Body of pancreas (tissue), 4 donors: ENCODE data around the gene GOLGA8B. TPM values are rescaled to one million over a fixed set of nuclear protein-coding genes. Genes with fewer than 3 reads are reported as not detected.
"Not testable (repeated sequence)": the region's sequence is repeated elsewhere in the genome, so short reads cannot be mapped to it uniquely, and the experiment has no call there.

Experiments
- ATAC-seq: fragments of 150-250 bp; one replicate; pipeline ENCODE4 v1.9.1; 2016
- DNase-seq, 4 donors: peaks; one replicate each; pipeline ENCODE4 v3.0.0-alpha.2; 2019
- H3K27ac ChIP-seq, 4 donors: fragments of 200-600 bp; sonication (generic); 1 replicate in 3 of 4; 2 replicates in 1 of 4; pipeline versions ENCODE4 v1.5.1 to v1.6.1; 2016 to 2019; ENCODE audit warnings: mild to moderate bottlenecking in 1 of 4, mixed read lengths in 1 of 4, moderate library complexity in 1 of 4
- H3K27me3 ChIP-seq, 2 donors: fragments of 200-600 bp; sonication (generic); one replicate each; pipeline ENCODE4 v1.6.0; 2016; ENCODE audit warnings: mild to moderate bottlenecking in 1 of 2
- H3K36me3 ChIP-seq, 2 donors: fragments of 200-600 bp; sonication (generic); replicated peaks in 1 of 2; 2 replicates each; pipeline ENCODE4 v1.5.1; 2016; ENCODE audit warnings: low read depth in 2 of 2; ENCODE audit not compliant: insufficient read depth in 1 of 2
- H3K4me1 ChIP-seq: fragments of 200-600 bp; sonication (generic); one replicate; pipeline ENCODE4 v1.6.0; 2016
- H3K4me3 ChIP-seq, 2 donors: fragments of 200-600 bp; sonication (generic); 1 replicate in 1 of 2; 2 replicates in 1 of 2; pipeline ENCODE4 v1.5.1; 2016 to 2019
- H3K9me3 ChIP-seq, 3 donors: fragments of 200-600 bp; sonication (generic); 1 replicate in 2 of 3; 2 replicates in 1 of 3; pipeline ENCODE4 v1.5.1; 2016
- CTCF ChIP-seq, 7 experiments: fragments of 450-650 bp in 4 of 7; fragments of 200-600 bp in 3 of 7; sonication (generic) in 3 of 7; IDR thresholded peaks; one replicate each; pipeline ENCODE4 v1.5.1; 2016 to 2019; ENCODE audit warnings: antibody characterized with exemption in 7 of 7
- POLR2A ChIP-seq, 3 donors: fragments of 450-650 bp; IDR thresholded peaks; one replicate each; pipeline ENCODE4 v1.6.1; 2016; ENCODE audit warnings: antibody characterized with exemption in 3 of 3, mild to moderate bottlenecking in 2 of 3
- WGBS, 2 donors: methylation state at CpG; one replicate each; pipeline ENCODE4 v1.1.5; 2017; 5-methylcytosine and 5-hydroxymethylcytosine counted together
- intact Hi-C: fragments of 100-400 bp; cut with DNase I; formaldehyde crosslinking; loops from one replicate; pipeline ENCODE4 v1.15.1; 2023
- total RNA-seq, 2 donors: library from RNA; depleted of rRNA; stranded (reverse); fragments of >200 nt; gene quantifications; one replicate each; pipeline ENCODE4 v1.1.0, GENCODE V29; 2016

The GOLGA8B gene
- total RNA-seq, 2 donors from 2014 or later, result 214 to 709 TPM

DNA sequence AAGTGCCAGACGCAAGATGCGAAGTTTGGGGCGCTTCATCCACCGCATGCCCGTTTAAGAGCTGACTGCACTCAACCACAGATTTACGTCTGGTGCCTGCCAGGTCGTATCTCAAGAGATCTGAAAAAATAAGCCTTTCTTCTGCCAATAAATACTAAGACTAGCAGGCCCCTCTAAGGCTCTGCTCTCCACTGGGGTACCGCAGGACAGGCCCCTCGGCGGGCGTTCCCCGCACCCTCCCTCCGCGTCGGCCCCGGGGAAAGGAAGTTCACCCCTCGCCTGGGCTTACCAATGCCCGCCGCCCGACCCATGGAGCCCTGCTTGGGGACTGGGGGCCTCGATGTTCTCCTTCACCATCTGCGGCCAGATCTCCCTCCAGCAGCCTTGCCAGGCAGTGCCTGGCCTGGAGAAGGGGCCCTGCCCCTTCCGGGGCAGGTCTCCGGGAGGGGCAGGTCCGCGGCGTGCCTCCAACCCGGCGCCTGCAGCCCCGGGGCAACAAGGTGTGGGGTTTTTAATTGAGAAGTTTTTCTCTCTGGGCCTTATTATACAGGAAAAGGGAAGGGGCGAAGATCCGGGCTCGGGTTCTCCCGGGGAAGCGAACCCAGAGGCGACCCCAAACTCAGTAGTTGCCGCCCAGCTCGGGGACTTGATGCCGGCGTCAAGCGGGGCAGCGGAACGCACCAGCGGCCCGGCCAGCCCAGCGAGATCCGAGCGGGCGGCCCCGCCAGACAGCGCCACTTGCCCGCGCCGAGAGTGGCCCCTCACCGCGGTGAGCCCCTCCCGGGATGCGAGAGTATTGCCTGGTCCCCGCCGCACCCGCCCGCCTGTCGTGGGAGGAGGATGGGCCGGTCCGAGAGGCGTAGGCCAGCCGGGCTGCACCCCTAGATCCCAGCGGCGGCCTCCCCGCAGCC lies 735 bp downstream of the GOLGA8B start:
- H3K4me1 ChIP-seq, result peaks cover 49% of the 10 kb centered on the region
- intact Hi-C loops, result no loop called here
- ATAC-seq, result peak; percentile 61
- H3K36me3 ChIP-seq, result no peaks in the 10 kb centered on the region
- peak overlapping the region; percentile 57 to 97 for H3K4me3 ChIP-seq
- no peaks in the 10 kb centered on the region for H3K27me3 ChIP-seq
- TF ChIP-seq CTCF (IDR thresholded peaks at IDR 0.05) (no peak), POLR2A (IDR thresholded peaks at IDR 0.05) (peak; percentile 47 to 70 (median 66))
- H3K27ac ChIP-seq, result peak overlapping the region; percentile 61 to 86 (median 75)
- 1 to 8% methylated on average over 21 to 55 of the region's 70 CpGs for WGBS, 2 donors
- no peaks in the 10 kb centered on the region for H3K9me3 ChIP-seq
- DNase-seq, result peak; percentile 51 to 70 (median 61)

- Histone ChIP-seq H3K27ac (peak overlapping the region; percentile 61 to 86 (median 75)), H3K4me3 (peak overlapping the region; percentile 57 to 97), H3K4me1 (peaks cover 57% of the 10 kb centered on the region)
- H3K36me3 ChIP-seq, ATAC-seq, H3K9me3 ChIP-seq, H3K27me3 ChIP-seq, intact Hi-C loops: not testable (repeated sequence)
- DNase-seq, result peak; percentile 31 to 69 (median 58)
- WGBS, 2 donors, result 23 to 41% methylated on average over 4 to 14 of the region's 15 CpGs
These were observed 1.6 kb downstream of the GOLGA8B start for GRCh38 chr15:34581687-34582460.

GRCh38 chr15:34581043-34581365 lies 2.4 kb downstream of the GOLGA8B start:
- peaks cover 66% of the 10 kb centered on the region for H3K4me1 ChIP-seq
- no peaks in the 10 kb centered on the region for H3K9me3 ChIP-seq
- no peaks in the 10 kb centered on the region for H3K27me3 ChIP-seq
- no peaks in the 10 kb centered on the region for H3K36me3 ChIP-seq
- DNase-seq (peak in 1 of 4 donors; percentile 16), ATAC-seq (no peak)
- intact Hi-C loops, result no loop called here
- TF ChIP-seq POLR2A (IDR thresholded peaks at IDR 0.05), result no peak
- TF ChIP-seq CTCF (IDR thresholded peaks at IDR 0.05), result no peak
- WGBS, 2 donors, result 51 to 59% methylated on average over 5 to 8 of the region's 9 CpGs
- no peak overlapping the region for H3K4me3 ChIP-seq
- H3K27ac ChIP-seq, result peak overlapping the region; percentile 61 to 86 (median 84)

DNA sequence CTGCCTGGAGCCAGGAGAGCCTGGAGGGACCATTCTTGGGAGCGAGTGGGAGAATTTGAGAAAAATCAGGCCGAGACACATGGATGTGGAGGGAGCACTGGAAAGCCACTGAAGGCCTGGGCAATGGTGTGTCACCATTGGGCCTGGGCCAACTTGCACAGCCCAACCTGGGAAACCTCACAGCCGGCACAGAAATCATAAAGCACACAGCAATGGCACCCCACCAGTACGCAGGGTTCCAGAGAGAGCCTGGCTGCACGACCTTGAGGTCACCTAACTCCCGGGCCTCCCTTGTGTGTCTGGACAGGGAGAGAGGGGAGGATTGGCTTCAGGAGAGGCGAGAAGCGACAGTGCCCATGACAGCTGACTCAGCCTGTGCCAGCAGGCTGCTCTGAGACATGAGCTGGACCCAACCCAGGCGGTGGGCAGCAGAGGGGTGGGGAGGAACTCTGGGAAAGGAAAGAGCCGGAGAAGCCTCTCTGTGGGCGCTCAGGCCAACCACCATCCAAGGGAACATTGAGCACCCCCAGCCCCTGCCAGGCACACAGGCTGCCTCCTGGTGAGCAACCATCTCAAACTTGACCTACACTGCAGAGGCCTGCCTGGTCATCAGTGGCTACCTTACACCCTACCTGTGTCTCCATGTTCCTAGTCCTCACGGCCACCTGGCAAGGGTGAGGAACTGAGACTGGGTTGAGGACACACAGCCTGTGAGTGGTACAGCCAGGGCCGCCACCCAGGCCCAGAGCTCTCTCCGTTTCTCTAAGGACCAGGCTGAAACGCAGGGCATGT lies 3.0 kb downstream of the GOLGA8B start:
- H3K27me3 ChIP-seq, H3K9me3 ChIP-seq, H3K36me3 ChIP-seq, intact Hi-C loops, H3K4me3 ChIP-seq: not testable (repeated sequence)
- 44 to 51% methylated on average over 6 to 14 of the region's 15 CpGs for WGBS, 2 donors
- H3K4me1 ChIP-seq, result peaks cover 71% of the 10 kb centered on the region
- peak; percentile 35 to 67 (median 66) for TF ChIP-seq POLR2A (IDR thresholded peaks at IDR 0.05)
- ATAC-seq, result peak; percentile 72
- H3K27ac ChIP-seq, result peak overlapping the region; percentile 61 to 86 (median 84)
- DNase-seq, result peak; percentile 83 to 90 (median 85)

- 86% methylated on average over 10 of the region's 10 CpGs for WGBS, 2 donors
- intact Hi-C loops, result no loop called here
These were observed 5.2 kb downstream of the GOLGA8B start for GRCh38 chr15:34578283-34578674.

DNA sequence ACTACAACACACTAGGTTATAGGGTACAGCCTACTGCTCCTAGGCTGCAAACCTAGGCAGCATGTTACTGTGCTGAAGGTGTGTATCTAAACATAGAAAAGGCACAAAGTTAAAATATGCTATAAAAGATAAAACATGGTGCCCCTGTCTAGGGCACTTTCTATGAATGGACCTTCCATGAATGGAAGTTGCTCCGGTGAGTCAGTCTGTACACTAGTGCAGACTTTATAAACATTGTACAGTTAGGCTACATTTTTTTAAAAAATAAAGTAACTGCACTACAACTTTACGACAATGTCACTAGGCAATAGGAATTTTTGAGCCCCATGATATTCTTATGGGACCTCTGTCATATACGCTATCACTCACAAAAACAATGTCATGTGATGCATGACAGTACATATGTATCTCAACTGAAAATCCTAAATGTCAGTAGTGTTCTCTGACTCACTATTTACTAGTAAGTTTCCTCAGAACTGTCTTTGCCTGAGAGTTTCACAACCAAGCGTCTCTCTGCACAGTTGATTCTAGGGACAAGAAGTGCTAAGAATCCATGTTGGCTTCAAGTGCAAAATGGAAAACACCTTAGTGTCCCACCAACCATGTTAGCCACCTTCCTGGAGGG lies 5.7 kb downstream of the GOLGA8B start:
- H3K27ac ChIP-seq, DNase-seq, ATAC-seq, H3K27me3 ChIP-seq, H3K4me3 ChIP-seq, H3K9me3 ChIP-seq, intact Hi-C loops, H3K36me3 ChIP-seq: not testable (repeated sequence)
- peaks cover 66% of the 10 kb centered on the region for H3K4me1 ChIP-seq
- WGBS, 2 donors, result 75 to 89% methylated on average over 4 of the region's 4 CpGs

More at GRCh38 chr15:34578283-34578674, 5.2 kb downstream of the GOLGA8B start:
- no peaks in the 10 kb centered on the region for H3K27me3 ChIP-seq
- no peak overlapping the region for H3K27ac ChIP-seq
- peaks cover 66% of the 10 kb centered on the region for H3K4me1 ChIP-seq
- no peaks in the 10 kb centered on the region for H3K9me3 ChIP-seq
- DNase-seq, result no peak
- H3K36me3 ChIP-seq, result no peaks in the 10 kb centered on the region
- no peak for ATAC-seq
- TF ChIP-seq CTCF (IDR thresholded peaks at IDR 0.05) (no peak), POLR2A (IDR thresholded peaks at IDR 0.05) (no peak)
- H3K4me3 ChIP-seq, result no peak overlapping the region

DNA sequence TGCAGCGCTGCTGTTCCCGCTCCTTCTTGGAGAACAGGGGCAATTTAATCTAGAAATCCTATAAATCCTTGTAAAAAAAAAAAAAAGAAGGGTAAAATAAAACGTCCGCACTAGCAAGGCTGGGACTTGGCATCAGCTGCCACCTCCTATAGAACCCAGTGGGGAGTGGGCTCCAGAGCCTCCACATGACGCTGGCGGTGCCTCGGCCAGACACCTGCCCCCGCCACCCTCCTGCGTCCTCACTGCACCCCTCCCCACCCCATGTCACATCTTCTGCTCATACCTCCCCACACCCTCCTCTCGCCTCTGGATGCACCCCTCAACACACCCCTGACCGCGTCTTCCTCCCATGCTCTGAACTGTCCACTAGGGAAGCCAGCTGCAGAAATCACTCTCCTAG lies 8.4 kb downstream of the GOLGA8B start:
- DNase-seq, H3K4me3 ChIP-seq, H3K9me3 ChIP-seq, H3K27me3 ChIP-seq, H3K36me3 ChIP-seq, ATAC-seq, H3K27ac ChIP-seq, intact Hi-C loops: not testable (repeated sequence)
- 89 to 90% methylated on average over 12 of the region's 12 CpGs for WGBS, 2 donors
- peaks cover 52% of the 10 kb centered on the region for H3K4me1 ChIP-seq
